Stomach (tissue), 9 donors: ENCODE measurements around the gene ERI3. TPM values are rescaled to one million over a fixed set of nuclear protein-coding genes. Genes with fewer than 3 reads are reported as not detected.

Source experiments
- DNase-seq, 2 donors: peaks; one replicate each; pipeline versions ENCODE4 v3.0.0 to v3.0.0-alpha.2; 2013 to 2019
- H3K27ac ChIP-seq, 5 donors: fragments of 200-600 bp in 4 of 5; sonication (generic) in 4 of 5; one replicate each; pipeline ENCODE4 v1.5.1; 2013 to 2019; ENCODE audit warnings: mild to moderate bottlenecking in 1 of 5, moderate library complexity in 1 of 5
- H3K27me3 ChIP-seq, 3 donors: fragments of 200-600 bp; sonication (generic); one replicate each; pipeline ENCODE4 v1.5.1; 2017 to 2019; ENCODE audit warnings: mixed run types in 1 of 3
- H3K36me3 ChIP-seq, 4 donors: fragments of 200-600 bp; sonication (generic); 1 replicate in 3 of 4; 2 replicates in 1 of 4; pipeline ENCODE4 v1.5.1; 2016 to 2019
- H3K4me1 ChIP-seq, 4 donors: fragments of 200-600 bp; sonication (generic); one replicate each; pipeline ENCODE4 v1.5.1; 2016 to 2019
- H3K4me3 ChIP-seq, 4 donors: fragments of 200-600 bp; sonication (generic) in 3 of 4; one replicate each; pipeline ENCODE4 v1.5.1; 2016 to 2019; ENCODE audit warnings: mild to moderate bottlenecking in 1 of 4
- H3K9me3 ChIP-seq, 4 donors: fragments of 200-600 bp; sonication (generic); one replicate each; pipeline ENCODE4 v1.5.1; 2016 to 2019
- CTCF ChIP-seq, 7 experiments: fragments of 450-650 bp in 4 of 7; fragments of 200-600 bp in 3 of 7; sonication (generic) in 3 of 7; IDR thresholded peaks; one replicate each; pipeline ENCODE4 v1.5.1; 2016 to 2019; ENCODE audit warnings: antibody characterized with exemption in 7 of 7, control low read depth in 2 of 7, mild to moderate bottlenecking in 1 of 7
- EP300 ChIP-seq: sonication (generic); formaldehyde crosslinking; IDR thresholded peaks from one replicate; pipeline ENCODE4 v1.6.1; 2017; ENCODE audit warnings: antibody characterized with exemption
- POLR2A ChIP-seq, 4 donors: fragments of 450-650 bp; IDR thresholded peaks; one replicate each; pipeline ENCODE4 v1.6.1; 2016; ENCODE audit warnings: antibody characterized with exemption in 4 of 4, control low read depth in 2 of 4, mild to moderate bottlenecking in 1 of 4, moderate library complexity in 1 of 4
- POLR2AphosphoS5 ChIP-seq, 3 donors: sonication (generic); formaldehyde crosslinking; IDR thresholded peaks; one replicate each; pipeline ENCODE4 v1.6.1; 2016; ENCODE audit warnings: antibody characterized with exemption in 3 of 3
- WGBS, 5 donors: extraction: QIAGEN DNeasy Blood & Tissue Kit in 3 of 5; methylation state at CpG; one replicate each; pipeline versions ENCODE4 v1.1.5 to v1.1.7; 2013 to 2018; 5-methylcytosine and 5-hydroxymethylcytosine counted together
- intact Hi-C: fragments of 100-400 bp; cut with DNase I; formaldehyde crosslinking; loops from one replicate; pipeline ENCODE4 v1.15.1; 2023; ENCODE audit warnings: low total_unique reads
- polyA plus RNA-seq, 3 donors: library from polyadenylated mRNA; stranded (reverse); fragments of 200-250 nt; gene quantifications; one replicate each; pipeline ENCODE4 v1.2.3, GENCODE V29; 2013
- total RNA-seq, 5 donors: library from RNA; depleted of rRNA; stranded (reverse); fragments of >200 nt; gene quantifications; one replicate each; pipeline versions ENCODE4 v1.1.0 to v1.2.3, GENCODE V29; 2014 to 2016
- donor health status: healthy with polysubstance abuse.
- donor health status: Bipolar disorder and iron deficiency.
- donor health status: healthy.

Gene ERI3
- total and polyA plus RNA-seq, 8 donors: 18.7 to 110 (median 30.1) TPM

DNA sequence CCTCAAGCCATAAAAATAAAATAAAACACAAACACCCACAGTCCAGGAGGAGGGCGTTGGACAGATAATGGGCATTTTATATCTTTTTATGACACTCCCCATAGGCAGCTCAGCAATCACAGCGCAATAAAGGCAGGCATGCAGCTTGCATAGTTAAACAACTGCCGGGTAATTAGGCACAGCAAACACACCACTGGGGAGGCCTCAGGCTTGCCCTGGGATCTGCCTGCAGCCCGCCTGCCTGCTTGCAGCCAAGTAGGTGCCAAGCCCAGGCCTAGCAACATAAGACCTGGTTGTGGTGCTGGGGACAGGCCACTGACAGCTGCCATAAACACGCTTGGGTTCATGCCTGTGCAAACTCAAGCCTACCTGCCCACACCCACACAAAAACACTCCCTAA, 87.6 kb downstream of the ERI3 start:
- 66 to 87% (median 68%) methylated on average over 4 to 5 of the region's 5 CpGs for WGBS, 5 donors
- Histone ChIP-seq H3K4me3 (no peak overlapping the region), H3K36me3 (no peaks in the 10 kb centered on the region), H3K27me3 (no peaks in the 10 kb centered on the region), H3K4me1 (peaks cover 0 to 15% (median 5%) of the 10 kb centered on the region in 4 donors), H3K27ac (peak overlapping the region in 1 of 5 donors; percentile 4), H3K9me3 (no peaks in the 10 kb centered on the region)
- TF ChIP-seq CTCF (IDR thresholded peaks at IDR 0.05) (no peak), EP300 (no peak), POLR2A (IDR thresholded peaks at IDR 0.05) (no peak), POLR2AphosphoS5 (IDR thresholded peaks at IDR 0.05) (no peak)
- intact Hi-C loops: no loop called here
- DNase-seq: peak in 1 of 2 donors; percentile 59

DNA sequence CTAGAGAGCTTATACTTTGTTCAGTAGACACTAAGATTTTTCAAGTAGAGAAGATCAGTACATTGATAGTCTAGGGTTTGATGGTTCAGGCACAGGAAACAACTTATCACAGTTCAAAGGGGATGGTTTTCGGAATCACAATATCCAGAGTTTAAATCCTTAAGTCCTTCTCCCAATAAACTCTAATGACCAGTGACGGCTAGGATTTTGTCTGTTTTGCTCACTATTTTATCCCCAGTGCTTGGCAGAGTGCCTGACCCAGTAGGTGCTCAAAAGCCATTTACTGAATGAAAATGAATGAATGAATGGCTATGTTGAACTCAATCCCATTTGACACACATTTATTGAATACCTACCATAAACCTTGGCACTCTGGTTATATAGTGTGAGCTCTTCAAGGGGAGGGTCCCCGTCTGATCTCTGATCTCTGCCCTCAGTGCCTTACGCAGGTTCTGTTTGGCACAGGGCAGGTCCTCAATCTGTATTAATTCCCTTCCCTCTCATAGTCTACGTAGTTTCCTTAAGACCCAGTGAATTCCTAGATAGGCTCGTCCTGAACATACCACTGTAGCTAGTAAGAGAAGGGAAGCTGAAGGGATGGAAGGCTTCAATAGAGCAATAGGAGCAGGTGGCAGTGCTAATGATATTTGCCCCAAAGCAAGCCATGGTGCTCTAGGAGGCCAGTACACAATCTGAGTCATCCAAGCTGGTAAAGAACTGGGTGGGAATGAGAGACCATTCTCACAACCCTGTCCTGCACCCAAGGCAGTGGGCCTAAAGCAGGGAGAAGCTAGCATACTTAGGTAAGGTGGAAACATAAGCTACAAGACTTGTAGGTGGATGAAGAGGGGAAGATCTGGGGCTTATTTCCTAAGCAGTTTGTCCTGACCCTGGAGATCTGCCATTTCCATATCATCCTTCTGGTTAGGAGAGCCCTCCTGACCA, 88.4 kb downstream of the ERI3 start:
- WGBS, 5 donors: 84 to 95% (median 92%) methylated on average over 6 of the region's 6 CpGs
- Histone ChIP-seq H3K27me3 (no peaks in the 10 kb centered on the region), H3K4me1 (peaks cover 0 to 22% (median 9%) of the 10 kb centered on the region in 4 donors), H3K36me3 (no peaks in the 10 kb centered on the region), H3K27ac (no peak overlapping the region), H3K9me3 (no peaks in the 10 kb centered on the region), H3K4me3 (no peak overlapping the region)
- TF ChIP-seq CTCF (IDR thresholded peaks at IDR 0.05) (no peak), POLR2AphosphoS5 (IDR thresholded peaks at IDR 0.05) (no peak), POLR2A (IDR thresholded peaks at IDR 0.05) (no peak), EP300 (no peak)
- DNase-seq: no peak
- intact Hi-C loops: no loop called here

DNA sequence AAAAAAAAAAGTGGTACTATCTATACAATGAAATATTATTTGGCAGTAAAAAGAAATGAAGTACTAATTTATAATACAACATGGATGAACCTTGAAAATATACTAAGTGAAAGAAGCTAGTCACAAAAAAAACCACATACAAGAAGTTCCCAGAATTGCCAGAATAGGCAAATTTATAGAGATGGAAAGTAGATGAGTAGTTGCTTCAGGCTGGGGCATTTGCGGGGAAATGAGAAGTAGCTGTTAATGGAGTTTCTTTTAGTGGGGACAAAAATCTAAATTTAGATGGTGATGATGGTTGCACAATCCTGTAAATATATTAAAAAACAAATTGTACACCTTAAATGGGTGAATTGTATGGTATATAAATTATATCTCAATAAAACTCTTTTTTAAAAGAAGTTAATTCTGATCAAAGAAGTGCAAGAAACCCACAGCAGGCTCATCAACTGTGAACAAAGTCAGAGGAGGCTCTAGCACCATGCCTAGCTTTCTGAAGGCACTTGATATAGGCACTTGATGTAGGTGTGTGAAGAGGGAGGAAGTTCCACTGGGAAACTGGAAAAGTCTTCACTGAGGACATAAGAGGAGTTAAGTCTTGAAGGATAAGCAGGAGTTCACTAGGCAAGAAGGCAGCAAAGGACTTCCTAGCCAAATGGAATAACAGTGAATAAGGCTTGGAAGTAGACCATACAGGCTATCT, 89.2 kb downstream of the ERI3 start:
- peaks cover 0 to 31% (median 16%) of the 10 kb centered on the region in 4 donors for H3K4me1 ChIP-seq
- H3K36me3 ChIP-seq: no peaks in the 10 kb centered on the region
- no peak for DNase-seq
- TF ChIP-seq EP300: no peak
- no peak for TF ChIP-seq POLR2AphosphoS5 (IDR thresholded peaks at IDR 0.05)
- TF ChIP-seq CTCF (IDR thresholded peaks at IDR 0.05): no peak
- TF ChIP-seq POLR2A (IDR thresholded peaks at IDR 0.05): no peak
- WGBS, 5 donors: 86 to 97% (median 93%) methylated on average over 1 of the region's 1 CpG
- intact Hi-C loops: no loop called here
- no peak overlapping the region for H3K4me3 ChIP-seq
- H3K27ac ChIP-seq: no peak overlapping the region
- no peaks in the 10 kb centered on the region for H3K27me3 ChIP-seq
- no peaks in the 10 kb centered on the region for H3K9me3 ChIP-seq

- H3K9me3 ChIP-seq: no peaks in the 10 kb centered on the region
- H3K4me3 ChIP-seq: no peak overlapping the region
- intact Hi-C loops: no loop called here
- TF ChIP-seq POLR2A (IDR thresholded peaks at IDR 0.05) (no peak), POLR2AphosphoS5 (IDR thresholded peaks at IDR 0.05) (no peak), CTCF (IDR thresholded peaks at IDR 0.05) (no peak), EP300 (no peak)
- H3K27ac ChIP-seq: no peak overlapping the region
- H3K36me3 ChIP-seq: no peaks in the 10 kb centered on the region
- peaks cover 0 to 34% (median 17%) of the 10 kb centered on the region in 4 donors for H3K4me1 ChIP-seq
- WGBS, 5 donors: 91 to 95% (median 93%) methylated on average over 11 of the region's 11 CpGs
- H3K27me3 ChIP-seq: no peaks in the 10 kb centered on the region
- no peak for DNase-seq
Observed at GRCh38 chr1:44264451-44264771, 90.6 kb downstream of the ERI3 start.
